H9 (cell line): ENCODE results near the gene RAX2. TPM values are rescaled to one million over a fixed set of nuclear protein-coding genes. Genes with fewer than 3 reads are reported as not detected.

ENCODE experiments used
- DNase-seq: peaks from one replicate; pipeline ENCODE4 v3.0.0-alpha.2; 2017
- H2AFZ ChIP-seq: one replicate; pipeline ENCODE4 v1.6.1; 2013; ENCODE audit warnings: mild to moderate bottlenecking, low read length, control low read depth, moderate library complexity
- H2AK5ac ChIP-seq: 2 replicates; pipeline ENCODE4 v1.6.1; 2013; ENCODE audit warnings: low read length, control low read depth, mixed read lengths; ENCODE audit not compliant: insufficient read length
- H2BK120ac ChIP-seq: one replicate; pipeline ENCODE4 v1.6.1; 2013; ENCODE audit warnings: low read depth, mild to moderate bottlenecking, low read length, control low read depth, inconsistent platforms; ENCODE audit not compliant: poor library complexity, severe bottlenecking
- H2BK12ac ChIP-seq: 2 replicates; pipeline ENCODE4 v1.6.1; 2013; ENCODE audit warnings: low read length, control low read depth, mixed read lengths, low read depth; ENCODE audit not compliant: insufficient read length
- H2BK15ac ChIP-seq: 2 replicates; pipeline ENCODE4 v1.6.1; 2013; ENCODE audit warnings: low read depth, low read length, control low read depth
- H2BK20ac ChIP-seq: one replicate; pipeline ENCODE4 v1.6.1; 2013; ENCODE audit warnings: low read depth, mild to moderate bottlenecking, low read length, control low read depth, inconsistent platforms; ENCODE audit not compliant: poor library complexity, severe bottlenecking
- H2BK5ac ChIP-seq: 2 replicates; pipeline ENCODE4 v1.6.1; 2013; ENCODE audit warnings: low read length, control low read depth, mixed read lengths; ENCODE audit not compliant: insufficient read length
- H3K14ac ChIP-seq: 2 replicates; pipeline ENCODE4 v1.6.1; 2013; ENCODE audit warnings: low read length, control low read depth; ENCODE audit not compliant: insufficient read depth
- H3K18ac ChIP-seq: 2 replicates; pipeline ENCODE4 v1.6.1; 2013; ENCODE audit warnings: low read depth, mild to moderate bottlenecking, mixed read lengths, low read length, control low read depth; ENCODE audit not compliant: insufficient read length
- H3K23ac ChIP-seq: 2 replicates; pipeline ENCODE4 v1.6.1; 2013; ENCODE audit warnings: low read length, control low read depth, mixed read lengths, low read depth; ENCODE audit not compliant: insufficient read length
- H3K23me2 ChIP-seq: 2 replicates; pipeline ENCODE4 v1.6.1; 2013; ENCODE audit warnings: low read depth, mild to moderate bottlenecking, mixed read lengths, low read length, control low read depth; ENCODE audit not compliant: insufficient read length, poor library complexity, severe bottlenecking
- H3K27ac ChIP-seq: 2 replicates; pipeline ENCODE4 v1.5.1; 2013; ENCODE audit warnings: low read length, control low read depth, mixed read lengths, low read depth; ENCODE audit not compliant: insufficient read length
- H3K27me3 ChIP-seq: 2 replicates; pipeline ENCODE4 v1.6.1; 2013; ENCODE audit warnings: low read length, control low read depth, inconsistent platforms; ENCODE audit not compliant: insufficient read depth
- H3K4ac ChIP-seq: 2 replicates; pipeline ENCODE4 v1.6.1; 2013; ENCODE audit warnings: low read depth, mild to moderate bottlenecking, control low read depth, inconsistent platforms, low read length, moderate library complexity
- H3K4me1 ChIP-seq: 2 replicates; pipeline ENCODE4 v1.6.1; 2013; ENCODE audit warnings: low read length, control low read depth, inconsistent platforms; ENCODE audit not compliant: insufficient read depth
- H3K4me2 ChIP-seq: 2 replicates; pipeline ENCODE4 v1.6.1; 2013; ENCODE audit warnings: low read length, control low read depth, mixed read lengths; ENCODE audit not compliant: insufficient read length, insufficient read depth
- H3K56ac ChIP-seq: 2 replicates; pipeline ENCODE4 v1.6.1; 2013; ENCODE audit warnings: low read depth, mild to moderate bottlenecking, mixed read lengths, low read length, control low read depth; ENCODE audit not compliant: insufficient read length
- H3K79me1 ChIP-seq: 2 replicates; pipeline ENCODE4 v1.6.1; 2013; ENCODE audit warnings: low read depth, mild to moderate bottlenecking, moderate library complexity, low read length, control low read depth, inconsistent platforms; ENCODE audit not compliant: insufficient read depth, poor library complexity, severe bottlenecking
- H3K79me2 ChIP-seq: 2 replicates; pipeline ENCODE4 v1.6.1; 2013; ENCODE audit warnings: low read length, control low read depth, inconsistent platforms; ENCODE audit not compliant: insufficient read depth
- H3K9ac ChIP-seq: 2 replicates; pipeline ENCODE4 v1.6.1; 2013; ENCODE audit warnings: low read length, control low read depth, mixed read lengths; ENCODE audit not compliant: insufficient read length; ENCODE audit errors: extremely low read depth
- H3K9me3 ChIP-seq: one replicate; pipeline ENCODE4 v1.6.1; 2013; ENCODE audit warnings: low read depth, low read length, inconsistent platforms; ENCODE audit not compliant: control insufficient read depth
- H3T11ph ChIP-seq: one replicate; pipeline ENCODE4 v1.6.1; 2013; ENCODE audit warnings: mild to moderate bottlenecking, low read length, control low read depth, inconsistent platforms
- H4K20me1 ChIP-seq: one replicate; pipeline ENCODE4 v1.6.1; 2013; ENCODE audit not compliant: control insufficient read depth, insufficient read length, insufficient read depth
- H4K5ac ChIP-seq: 2 replicates; pipeline ENCODE4 v1.6.1; 2013; ENCODE audit warnings: low read depth, mild to moderate bottlenecking, mixed read lengths, low read length, control low read depth; ENCODE audit not compliant: insufficient read length
- H4K8ac ChIP-seq: replicated peaks from 2 replicates; pipeline ENCODE4 v1.6.1; 2013; ENCODE audit warnings: low read length, control low read depth, mixed read lengths, low read depth; ENCODE audit not compliant: insufficient read length
- H4K91ac ChIP-seq: 2 replicates; pipeline ENCODE4 v1.6.1; 2013; ENCODE audit warnings: low read depth, mild to moderate bottlenecking, moderate library complexity, mixed read lengths, low read length, control low read depth; ENCODE audit not compliant: insufficient read length
- H3K27ac Mint-ChIP-seq, 3 experiments: 2 replicates in 2 of 3; 3 replicates in 1 of 3; pipeline ENCODE4 v1.8.0; 2020 to 2021; ENCODE audit warnings: mixed read lengths in 3 of 3, mild to moderate bottlenecking in 1 of 3, moderate library complexity in 1 of 3
- H3K27me3 Mint-ChIP-seq: 2 replicates; pipeline ENCODE4 v1.8.0; 2021; ENCODE audit warnings: low read depth, mild to moderate bottlenecking, moderate library complexity, mixed read lengths
- H3K36me3 Mint-ChIP-seq, 3 experiments: 2 replicates in 2 of 3; 3 replicates in 1 of 3; pipeline ENCODE4 v1.8.0; 2020 to 2021; ENCODE audit warnings: low read depth in 3 of 3, mixed read lengths in 3 of 3; ENCODE audit not compliant: insufficient read depth in 1 of 3
- H3K4me1 Mint-ChIP-seq, 2 experiments: 2 replicates each; pipeline ENCODE4 v1.8.0; 2020; ENCODE audit warnings: mixed read lengths in 2 of 2
- H3K4me3 Mint-ChIP-seq, 2 experiments: 2 replicates in 1 of 2; 3 replicates in 1 of 2; pipeline ENCODE4 v1.8.0; 2020 to 2021; ENCODE audit warnings: mild to moderate bottlenecking in 2 of 2, mixed read lengths in 2 of 2, moderate library complexity in 1 of 2
- H3K9me3 Mint-ChIP-seq, 2 experiments: 2 replicates in 1 of 2; 3 replicates in 1 of 2; pipeline ENCODE4 v1.8.0; 2020; ENCODE audit warnings: mild to moderate bottlenecking in 2 of 2, mixed read lengths in 2 of 2, moderate library complexity in 1 of 2
- CTCF ChIP-seq: fragments of 200-600 bp; sonication (generic); conservative IDR thresholded peaks from 3 replicates; pipeline ENCODE4 v1.8.0; 2021; ENCODE audit warnings: antibody characterized with exemption, mild to moderate bottlenecking
- WGBS: extraction: QIAGEN DNeasy Blood & Tissue Kit; methylation state at CpG from one replicate; pipeline ENCODE4 v1.1.7; 2013; ENCODE audit warnings: missing lambda C conversion rate, low lambda C conversion rate, mixed read lengths; ENCODE audit not compliant: insufficient read length; ENCODE audit errors: extremely low coverage; 5-methylcytosine and 5-hydroxymethylcytosine counted together
- total RNA-seq: library from RNA; stranded (reverse); gene quantifications from 2 replicates; pipeline ENCODE4 v1.2.1, GENCODE V29; 2021

The RAX2 gene
- total RNA-seq, 1 experiment from 2014 or later: not detected

DNA sequence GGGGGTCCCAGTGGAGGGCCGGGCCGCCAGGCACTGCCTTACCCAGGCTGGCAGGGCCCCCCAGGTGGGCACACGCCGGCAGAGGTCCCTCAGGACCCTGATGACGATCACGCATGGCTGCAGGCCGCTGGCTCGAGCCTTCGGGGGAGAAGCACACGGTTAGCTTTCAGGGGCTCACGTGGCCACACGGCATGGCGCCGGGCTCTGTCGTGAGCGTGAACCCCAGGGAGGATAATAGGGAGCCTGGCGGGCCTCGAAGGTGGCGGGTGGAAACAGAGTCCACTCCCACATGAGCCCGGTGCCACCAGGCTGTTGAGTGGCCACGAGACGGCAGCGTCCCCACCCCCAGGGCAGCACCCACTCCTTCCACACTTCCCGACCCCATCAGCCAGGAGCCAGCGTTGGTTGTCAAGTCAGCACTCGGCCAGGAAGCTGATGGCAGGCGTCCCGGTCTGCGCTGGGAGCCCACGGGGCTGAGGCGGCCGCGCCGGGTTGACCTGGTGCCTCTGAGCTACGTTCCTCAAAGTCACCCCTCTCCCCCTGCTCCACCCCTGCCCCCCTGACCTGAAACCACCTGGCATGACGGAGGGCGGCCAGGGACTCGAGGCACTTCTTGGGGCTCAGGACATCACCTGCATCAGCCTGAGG is 38.8 kb upstream of the RAX2 start:
- Histone ChIP-seq H2BK12ac (no peak overlapping the region), H3K9ac (no peak overlapping the region), H3K56ac (no peak overlapping the region), H2AK5ac (no peak overlapping the region), H2BK5ac (no peak overlapping the region), H4K5ac (no peak overlapping the region), H3K27ac (no peak overlapping the region), H3K14ac (no peak overlapping the region), H3K9me3 (no peaks in the 10 kb centered on the region), H2BK20ac (no peak overlapping the region), H3K18ac (no peak overlapping the region), H3K4me1 (no peaks in the 10 kb centered on the region), H4K20me1 (peaks cover 2% of the 10 kb centered on the region), H4K8ac (no peak overlapping the region), H3K4me2 (no peak overlapping the region), H3K79me2 (no peaks in the 10 kb centered on the region), H4K91ac (no peak overlapping the region), H3K23ac (no peak overlapping the region), H2BK120ac (no peak overlapping the region), H3K79me1 (no peaks in the 10 kb centered on the region), H3K4ac (no peak overlapping the region), H3T11ph (no peak overlapping the region), H2BK15ac (no peak overlapping the region), H3K27me3 (no peaks in the 10 kb centered on the region), H2AFZ (no peak overlapping the region), H3K23me2 (no peaks in the 10 kb centered on the region)
- TF ChIP-seq CTCF: no peak
- peak; percentile 22 for DNase-seq
- H3K4me3 Mint-ChIP-seq: no peak overlapping the region
- peaks cover 0 to 6% of the 10 kb centered on the region in 2 experiments; a peak in 2 of 5 replicates for H3K9me3 Mint-ChIP-seq
- no peaks in the 10 kb centered on the region for H3K36me3 Mint-ChIP-seq
- H3K4me1 Mint-ChIP-seq: no peaks in the 10 kb centered on the region
- WGBS: no CpG with 5 or more reads among the region's 38 CpGs
- H3K27me3 Mint-ChIP-seq: no peaks in the 10 kb centered on the region
- no peak overlapping the region for H3K27ac Mint-ChIP-seq
